GM12891 (cell line): ENCODE measurements around the gene GNL1.

Source experiments
- PAX5 ChIP-seq: IDR thresholded peaks from 2 replicates; pipeline ENCODE4 v1.6.1; 2011; ENCODE audit warnings: low read length, moderate library complexity, mild to moderate bottlenecking; ENCODE audit not compliant: insufficient read depth, severe bottlenecking
- POLR2A ChIP-seq: IDR thresholded peaks from 2 replicates; pipeline ENCODE4 v1.6.1; 2011; ENCODE audit warnings: low read depth, low read length, control low read depth

GRCh38 chr6:30554962-30555815, 1.1 kb downstream of the GNL1 start:
- TF ChIP-seq PAX5, result no peak
- TF ChIP-seq POLR2A, result no peak
